Myometrial cell (primary cell): ENCODE measurements around the gene APOL4. TPM values are rescaled to one million over a fixed set of nuclear protein-coding genes. Genes with fewer than 3 reads are reported as not detected.

Source experiments
- total RNA-seq: library from RNA; depleted of rRNA; stranded (reverse); fragments of >200 nt; gene quantifications from 2 replicates; pipeline ENCODE4 v1.2.3, GENCODE V29; 2015

Gene APOL4, protein sequence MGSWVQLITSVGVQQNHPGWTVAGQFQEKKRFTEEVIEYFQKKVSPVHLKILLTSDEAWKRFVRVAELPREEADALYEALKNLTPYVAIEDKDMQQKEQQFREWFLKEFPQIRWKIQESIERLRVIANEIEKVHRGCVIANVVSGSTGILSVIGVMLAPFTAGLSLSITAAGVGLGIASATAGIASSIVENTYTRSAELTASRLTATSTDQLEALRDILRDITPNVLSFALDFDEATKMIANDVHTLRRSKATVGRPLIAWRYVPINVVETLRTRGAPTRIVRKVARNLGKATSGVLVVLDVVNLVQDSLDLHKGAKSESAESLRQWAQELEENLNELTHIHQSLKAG
- total RNA-seq = under 0.01 and 0.71 TPM in 2 replicates

DNA sequence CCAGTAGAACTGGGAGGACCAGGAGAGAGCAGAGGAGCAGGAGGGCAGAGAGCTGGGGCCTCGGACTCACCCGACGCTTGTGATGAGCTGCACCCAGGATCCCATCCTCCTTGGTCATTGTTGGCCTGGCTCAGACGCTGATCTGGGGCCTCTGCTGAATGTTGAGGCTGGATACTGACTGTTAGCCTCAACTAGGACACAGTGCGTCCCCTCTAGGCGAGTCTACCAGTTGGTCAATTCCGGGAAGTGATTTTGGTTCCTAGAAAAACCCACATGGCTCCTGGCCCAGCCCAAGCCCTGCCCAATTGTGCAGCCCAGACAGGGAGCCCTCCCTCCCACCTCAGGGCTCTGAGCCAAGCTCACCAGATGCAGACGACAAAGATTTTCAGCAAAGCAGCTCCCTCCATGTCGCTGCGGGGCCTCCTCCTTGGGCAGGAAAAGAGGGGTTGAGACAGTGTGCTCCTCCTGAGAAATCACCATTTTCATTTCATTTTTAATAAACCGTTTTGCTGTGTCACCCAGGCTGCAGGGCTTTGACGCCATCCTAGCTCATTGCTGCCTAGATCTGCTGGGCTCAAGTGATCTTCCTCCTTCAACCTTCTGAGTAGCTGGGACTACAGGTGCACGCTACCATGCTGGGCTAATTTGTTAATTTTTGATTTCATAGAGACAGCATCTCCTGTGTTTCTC, at the start of gene APOL4:
TSS of gene APOL4 (minus strand) at position 180 of the 690 bp plus-strand sequence. CDS start at position 105, 75 bp downstream.

DNA sequence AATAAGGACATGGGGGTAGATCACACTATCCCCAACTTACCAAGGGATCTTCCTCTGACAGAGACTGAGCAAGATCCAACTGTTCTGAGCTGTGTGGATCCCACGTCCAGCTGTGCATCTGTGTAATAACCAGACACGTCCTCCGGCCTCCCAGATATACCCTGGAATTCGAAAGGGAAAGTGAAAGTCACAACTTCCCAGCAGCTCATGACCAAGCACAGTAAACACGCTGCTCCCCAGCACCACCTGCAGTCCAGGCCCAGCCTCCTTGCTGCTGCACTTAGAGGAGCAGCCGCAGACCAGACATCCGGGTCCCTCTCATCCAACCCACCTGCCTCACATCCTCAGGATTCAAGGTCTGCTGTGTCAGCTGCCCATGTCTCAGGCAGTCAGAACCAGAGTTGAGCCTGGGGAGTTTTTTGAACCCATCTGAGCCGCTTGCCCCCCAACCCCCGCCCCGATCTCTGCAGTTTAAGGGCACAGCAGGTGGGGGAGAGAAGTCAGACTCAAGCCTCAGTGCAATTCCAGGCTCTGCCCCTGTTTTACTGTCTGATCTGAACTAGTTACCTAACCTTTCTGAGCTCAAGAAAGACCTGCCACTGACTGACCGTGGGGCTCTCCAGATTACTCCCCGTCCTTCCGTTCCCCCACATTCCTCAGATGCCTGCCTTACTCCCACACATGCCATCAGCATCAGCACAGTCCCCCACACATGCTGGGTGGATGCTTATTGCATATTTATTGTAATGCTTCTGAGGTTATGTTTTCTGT, 38.0 kb upstream of the APOL4 start, which contains the start of gene APOL2:
TSS of gene APOL2 (minus strand) at position 127 of the 771 bp plus-strand sequence. CDS start 6,365 bp downstream, outside the sequence.

DNA sequence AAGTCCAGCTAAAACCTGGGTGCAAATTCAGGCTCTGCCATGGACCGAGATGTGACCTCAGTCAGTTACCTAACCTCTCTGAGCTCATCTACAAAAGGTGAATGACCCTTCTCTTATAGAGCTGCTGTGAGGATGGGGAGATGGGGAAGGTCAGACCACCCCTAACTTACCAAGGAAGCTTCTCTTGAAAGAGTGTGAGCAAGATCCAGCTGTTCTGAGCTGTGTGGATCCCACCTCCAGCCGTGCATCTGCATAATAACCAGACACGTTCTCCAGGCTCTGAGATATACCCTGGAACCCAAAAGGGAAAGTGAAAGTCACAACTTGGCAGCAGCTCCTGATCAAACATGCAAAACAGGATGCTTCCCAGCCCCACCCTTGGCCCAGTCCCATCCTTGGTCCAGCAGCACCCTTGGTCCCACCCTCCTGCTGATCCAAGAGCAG, 41.1 kb downstream of the APOL4 start, which contains the start of gene APOL3:
TSS of gene APOL3 (minus strand) at position 257 of the 444 bp plus-strand sequence. CDS start 11,700 bp downstream, outside the sequence.

Other genes starting within 250 kb of the APOL4 start
- 118 and 124 TPM in 2 replicates for gene RBFOX2, start 173.0 kb downstream of the APOL4 start, total RNA-seq
- gene APOL3, start 41.1 kb downstream of the APOL4 start, total RNA-seq = 5.5 and 12.8 TPM in 2 replicates
- gene APOL2, start 37.7 kb upstream of the APOL4 start, total RNA-seq = 53.9 and 56.0 TPM in 2 replicates
- gene APOL1, start 51.3 kb upstream of the APOL4 start, total RNA-seq = 13.5 and 22.2 TPM in 2 replicates
- gene MYH9, start 186.2 kb upstream of the APOL4 start, total RNA-seq = 505 and 552 TPM in 2 replicates